GM20000 (cell line): ENCODE results near the gene TIPRL.
"Not testable (repeated sequence)": the region's sequence is repeated elsewhere in the genome, so short reads cannot be mapped to it uniquely, and the experiment has no call there.

ENCODE experiments used
- DNase-seq: peaks from one replicate; pipeline ENCODE4 v3.0.0; 2012; ENCODE audit warnings: low spot score
- CTCF ChIP-seq: IDR thresholded peaks from 2 replicates; pipeline ENCODE4 v1.5.1; 2012; ENCODE audit warnings: mild to moderate bottlenecking, control low read depth; ENCODE audit errors: extremely low read depth, missing control alignments

Gene TIPRL

GRCh38 chr1:168146160-168146539 is 32.6 kb upstream of the TIPRL start:
- TF ChIP-seq CTCF: no peak
- DNase-seq: no peak

DNA sequence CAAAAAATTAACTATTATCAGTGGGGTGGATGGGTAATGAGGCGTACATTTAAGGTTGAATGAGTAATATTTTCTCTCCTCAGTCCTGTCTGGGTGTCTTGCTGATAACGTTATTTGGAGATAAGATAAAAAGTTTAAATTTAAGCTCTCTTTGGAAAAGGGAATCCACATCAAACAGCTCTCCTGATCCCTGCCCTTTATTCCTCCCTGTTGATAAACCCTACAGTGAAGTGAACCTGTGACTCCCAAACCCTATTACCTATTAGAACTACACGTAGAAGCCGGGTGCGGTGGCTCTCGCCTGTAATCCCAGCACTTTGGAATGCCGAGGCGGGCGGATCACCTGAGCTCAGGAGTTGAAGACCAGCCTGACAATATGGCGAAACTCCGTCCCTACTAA is 32.1 kb upstream of the TIPRL start:
- DNase-seq: no peak
- no peak for TF ChIP-seq CTCF

GRCh38 chr1:168148916-168149315 is 29.8 kb upstream of the TIPRL start:
- DNase-seq: peak; percentile 54
- no peak for TF ChIP-seq CTCF

- no peak for TF ChIP-seq CTCF
- no peak for DNase-seq
Observed at GRCh38 chr1:168150283-168150682, 28.5 kb upstream of the TIPRL start.

DNA sequence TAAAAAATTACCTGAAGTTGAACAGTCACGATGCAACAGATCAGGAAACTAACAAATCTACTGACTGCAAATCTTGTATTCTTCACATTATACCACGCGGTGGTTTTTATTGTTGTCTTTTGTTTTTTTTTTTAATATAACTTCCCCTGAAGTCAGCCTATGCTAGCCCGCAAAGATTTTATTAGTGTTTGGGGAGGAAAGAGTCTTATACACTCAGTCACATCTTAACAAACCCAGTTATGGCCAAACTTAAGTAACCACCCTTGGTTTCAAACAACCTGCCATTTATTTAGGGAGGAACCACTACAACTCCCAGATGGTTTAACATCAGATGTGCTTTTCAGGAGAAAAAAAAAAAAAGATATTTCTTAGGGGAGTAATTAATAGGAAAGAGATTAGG is 26.8 kb upstream of the TIPRL start:
- no peak for DNase-seq
- TF ChIP-seq CTCF: no peak

DNA sequence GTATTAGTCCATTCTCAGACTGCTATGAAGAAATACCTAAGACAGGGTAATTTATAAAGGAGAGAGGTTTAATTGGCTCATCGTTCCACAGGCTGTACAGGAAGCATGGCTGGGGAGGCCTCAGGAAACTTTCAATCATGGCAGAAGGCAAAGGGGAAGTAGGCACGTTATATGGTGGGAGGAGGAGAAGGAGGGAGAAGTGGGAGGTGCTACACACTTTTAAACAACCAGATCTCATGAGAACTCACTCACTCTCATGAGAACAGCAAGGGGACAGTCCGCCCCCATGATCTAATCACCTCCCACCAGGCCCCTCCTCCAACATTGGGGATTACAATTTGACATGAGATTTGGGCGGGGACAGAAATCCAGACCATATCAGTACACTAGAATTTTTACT is 24.1 kb upstream of the TIPRL start:
- not testable (repeated sequence) for DNase-seq

GRCh38 chr1:168155910-168156309 is 22.9 kb upstream of the TIPRL start:
- no peak for DNase-seq
- TF ChIP-seq CTCF: no peak

GRCh38 chr1:168157638-168158037 is 21.1 kb upstream of the TIPRL start:
- no peak for DNase-seq
- TF ChIP-seq CTCF: no peak
